IMR-90 (cell line): ENCODE measurements around the gene LIMK2.

Experiments used
- BHLHE40 ChIP-seq: fragments of 150-350 bp; IDR thresholded peaks from 2 replicates; pipeline ENCODE4 v1.6.1; 2016; ENCODE audit warnings: mild to moderate bottlenecking, low read depth, low read length
- CEBPB ChIP-seq: IDR thresholded peaks from 2 replicates; pipeline ENCODE4 v1.6.1; 2012; ENCODE audit warnings: low read depth, low read length, improper control_type of control experiment
- CHD1 ChIP-seq: IDR thresholded peaks from 2 replicates; pipeline ENCODE4 v1.6.1; 2012; ENCODE audit warnings: low read depth, low read length, improper control_type of control experiment
- CTCF ChIP-seq: conservative IDR thresholded peaks from 2 replicates; pipeline ENCODE4 v1.5.1; 2012; ENCODE audit warnings: mild to moderate bottlenecking, low read depth, low read length, improper control_type of control experiment
- ELK1 ChIP-seq: fragments of 150-350 bp; IDR thresholded peaks from 2 replicates; pipeline ENCODE4 v1.6.1; 2016; ENCODE audit warnings: low read depth, mild to moderate bottlenecking, low read length, moderate library complexity, borderline replicate concordance
- FOS ChIP-seq: fragments of 150-350 bp; IDR thresholded peaks from 2 replicates; pipeline ENCODE4 v1.6.1; 2016; ENCODE audit warnings: low read depth, low read length
- MAFK ChIP-seq: IDR thresholded peaks from 2 replicates; pipeline ENCODE4 v1.6.1; 2012; ENCODE audit warnings: low read depth, low read length, improper control_type of control experiment
- MXI1 ChIP-seq: IDR thresholded peaks from 2 replicates; pipeline ENCODE4 v1.6.1; 2012; ENCODE audit warnings: low read depth, mild to moderate bottlenecking, low read length, moderate library complexity, borderline replicate concordance
- POLR2A ChIP-seq: IDR thresholded peaks from 2 replicates; pipeline ENCODE4 v1.6.1; 2012; ENCODE audit warnings: mild to moderate bottlenecking, low read depth, low read length
- RCOR1 ChIP-seq: IDR thresholded peaks from 2 replicates; pipeline ENCODE4 v1.6.1; 2012; ENCODE audit warnings: mild to moderate bottlenecking, low read length, improper control_type of control experiment; ENCODE audit not compliant: insufficient replicate concordance
- RFX5 ChIP-seq: IDR thresholded peaks from 2 replicates; pipeline ENCODE4 v1.8.0; 2012; ENCODE audit warnings: low read depth, mild to moderate bottlenecking, low read length, moderate library complexity
- SMC3 ChIP-seq: fragments of 150-350 bp; IDR thresholded peaks from 2 replicates; pipeline ENCODE4 v1.6.1; 2016; ENCODE audit warnings: low read depth, mild to moderate bottlenecking, antibody characterized with exemption, low read length, moderate library complexity
- USF2 ChIP-seq: fragments of 150-350 bp; IDR thresholded peaks from 2 replicates; pipeline ENCODE4 v1.6.1; 2017; ENCODE audit warnings: mild to moderate bottlenecking, antibody characterized with exemption, low read length, low read depth

GRCh38 chr22:31275018-31275417 is 62.9 kb downstream of the LIMK2 start:
- TF ChIP-seq CEBPB (no peak), POLR2A (no peak), BHLHE40 (no peak), MXI1 (no peak), CTCF (no peak), RFX5 (no peak), ELK1 (no peak), SMC3 (no peak), USF2 (no peak), FOS (no peak), RCOR1 (no peak), MAFK (no peak), CHD1 (no peak)
